SK-N-SH (cell line): ENCODE data around the gene TBXA2R. TPM values are rescaled to one million over a fixed set of nuclear protein-coding genes. Genes with fewer than 3 reads are reported as not detected.

Experiments
- CTCF ChIA-PET: fragments of 300-600, 350-600 bp; formaldehyde crosslinking; extraction: SDS; loops from one replicate; lab custom pipeline; 2021; lab: Yijun Ruan, JAX
- POLR2A ChIA-PET: fragments of 350-600 bp; sonication (Branson Sonifier 250); formaldehyde crosslinking; extraction: SDS; loops from one replicate; lab custom pipeline; 2020; ENCODE audit warnings: antibody characterized with exemption, inconsistent platforms; lab: Yijun Ruan, JAX
- DNase-seq: peaks from one replicate; pipeline ENCODE4 v3.0.0; 2012
- H2AFZ ChIP-seq: fragments of 200-600 bp; sonication (generic); 2 replicates; pipeline ENCODE4 v1.8.1; 2016; ENCODE audit warnings: antibody characterized with exemption, mild to moderate bottlenecking, low read depth
- H3F3A ChIP-seq: fragments of 200-600 bp; sonication (generic); replicated peaks from 2 replicates; pipeline ENCODE3; 2016; ENCODE audit warnings: antibody characterized with exemption, mild to moderate bottlenecking; ENCODE audit not compliant: insufficient read depth
- H3K27ac ChIP-seq, 2 experiments: fragments of 200-500 bp in 1 of 2; fragments of 200-600 bp in 1 of 2; sonication (Bioruptor generic) in 1 of 2; sonication (generic), shearing (Covaris generic) in 1 of 2; 2 replicates each; pipeline versions ENCODE4 v1.5.1 to v1.6.1; 2014 to 2016; ENCODE audit warnings: low read depth in 2 of 2, inconsistent platforms in 1 of 2, low read length in 1 of 2, mild to moderate bottlenecking in 1 of 2, mixed read lengths in 1 of 2
- H3K27me3 ChIP-seq: fragments of 200-600 bp; sonication (generic), shearing (Covaris generic); 2 replicates; pipeline ENCODE4 v1.6.1; 2016; ENCODE audit warnings: mixed run types; ENCODE audit not compliant: insufficient read depth
- H3K36me3 ChIP-seq, 2 experiments: fragments of 200-500 bp in 1 of 2; fragments of 200-600 bp in 1 of 2; sonication (Bioruptor generic) in 1 of 2; sonication (generic) in 1 of 2; replicated peaks in 1 of 2; 2 replicates each; pipeline versions ENCODE3 to v1.5.1; 2014 to 2016; ENCODE audit warnings: low read length in 1 of 2, mild to moderate bottlenecking in 1 of 2; ENCODE audit not compliant: insufficient read depth in 2 of 2, control insufficient read depth in 1 of 2
- H3K4me1 ChIP-seq, 2 experiments: fragments of 200-500 bp in 1 of 2; fragments of 200-600 bp in 1 of 2; sonication (Bioruptor generic) in 1 of 2; sonication (generic), shearing (Covaris generic) in 1 of 2; 2 replicates each; pipeline versions ENCODE4 v1.5.1 to v1.6.1; 2014 to 2016; ENCODE audit warnings: low read depth in 1 of 2, low read length in 1 of 2, mixed run types in 1 of 2; ENCODE audit not compliant: insufficient read depth in 2 of 2, control insufficient read depth in 1 of 2
- H3K4me2 ChIP-seq: fragments of 200-600 bp; sonication (generic), shearing (Covaris generic); 2 replicates; pipeline ENCODE4 v1.6.1; 2017; ENCODE audit warnings: mixed run types
- H3K4me3 ChIP-seq, 2 experiments: fragments of 200-500 bp in 1 of 2; fragments of 200-600 bp in 1 of 2; sonication (Bioruptor generic) in 1 of 2; sonication (generic), shearing (Covaris generic) in 1 of 2; 2 replicates each; pipeline versions ENCODE4 v1.5.1 to v1.8.1; 2014 to 2016; ENCODE audit warnings: low read depth in 2 of 2, inconsistent platforms in 1 of 2, low read length in 1 of 2, mild to moderate bottlenecking in 1 of 2, mixed read lengths in 1 of 2, moderate library complexity in 1 of 2
- H3K79me2 ChIP-seq: fragments of 200-600 bp; sonication (generic); 2 replicates; pipeline ENCODE4 v1.8.1; 2017; ENCODE audit warnings: mild to moderate bottlenecking; ENCODE audit not compliant: insufficient read depth
- H3K9ac ChIP-seq: fragments of 200-600 bp; sonication (generic); 2 replicates; pipeline ENCODE4 v1.6.1; 2017; ENCODE audit warnings: mixed run types
- H3K9me2 ChIP-seq: fragments of 200-600 bp; sonication (generic); 2 replicates; pipeline ENCODE4 v1.6.1; 2017; ENCODE audit warnings: mixed run types
- H3K9me3 ChIP-seq: fragments of 200-600 bp; sonication (generic); 2 replicates; pipeline ENCODE4 v1.6.1; 2017; ENCODE audit warnings: mixed run types, mild to moderate bottlenecking, moderate library complexity
- H4K20me1 ChIP-seq: fragments of 200-600 bp; sonication (generic); 2 replicates; pipeline ENCODE4 v1.6.1; 2017; ENCODE audit warnings: mild to moderate bottlenecking, mixed run types; ENCODE audit not compliant: insufficient read depth
- EZH2phosphoT487 ChIP-seq: fragments of 200-600 bp; sonication (generic); IDR thresholded peaks from 2 replicates; pipeline ENCODE4 v1.6.1; 2017; ENCODE audit warnings: low read depth, mixed run types, mild to moderate bottlenecking, antibody characterized with exemption, moderate library complexity, borderline replicate concordance
- FOSL2 ChIP-seq: IDR thresholded peaks from 2 replicates; pipeline ENCODE4 v1.4.0; 2012; ENCODE audit warnings: low read depth, mild to moderate bottlenecking, moderate library complexity, borderline replicate concordance
- FOXM1 ChIP-seq: IDR thresholded peaks from 2 replicates; pipeline ENCODE4 v1.4.0; 2012; ENCODE audit warnings: low read depth, mild to moderate bottlenecking
- MAX ChIP-seq: IDR thresholded peaks from 2 replicates; pipeline ENCODE4 v1.4.0; 2012; ENCODE audit warnings: low read depth
- POLR2AphosphoS5 ChIP-seq: IDR thresholded peaks from 2 replicates; pipeline ENCODE4 v1.6.1; 2012; ENCODE audit warnings: low read depth, low read length
- RAD21 ChIP-seq: IDR thresholded peaks from 2 replicates; pipeline ENCODE4 v1.6.1; 2012; ENCODE audit warnings: mild to moderate bottlenecking, low read length
- RCOR1 ChIP-seq: fragments of 150-350 bp; IDR thresholded peaks from 2 replicates; pipeline ENCODE4 v1.6.1; 2017; ENCODE audit warnings: antibody characterized with exemption, low read length
- SIN3A ChIP-seq: IDR thresholded peaks from 2 replicates; pipeline ENCODE4 v1.6.1; 2012; ENCODE audit warnings: low read depth, mild to moderate bottlenecking, low read length, moderate library complexity, borderline replicate concordance
- USF2 ChIP-seq: fragments of 150-350 bp; IDR thresholded peaks from 2 replicates; pipeline ENCODE4 v1.6.1; 2017; ENCODE audit warnings: antibody characterized with exemption, low read length, low read depth, borderline replicate concordance
- YY1 ChIP-seq: IDR thresholded peaks from 2 replicates; pipeline ENCODE4 v1.4.0; 2012; ENCODE audit warnings: low read depth, mild to moderate bottlenecking
- ZBTB33 ChIP-seq: IDR thresholded peaks from 2 replicates; pipeline ENCODE4 v1.4.0; 2012; ENCODE audit warnings: low read depth, borderline replicate concordance
- WGBS: methylation state at CpG from one replicate; pipeline ENCODE4 v1.1.6; 2017; ENCODE audit warnings: low lambda C conversion rate; 5-methylcytosine and 5-hydroxymethylcytosine counted together
- polyA plus RNA-seq, 3 experiments: library from polyadenylated mRNA; depleted of rRNA; stranded (reverse); fragments of >200 nt; gene quantifications; 2 replicates each; pipeline ENCODE4 v1.2.3, GENCODE V29; 2012
- TF ChIP-seq, protein P1 (sequence below): fragments of 200-600 bp; sonication (generic); IDR thresholded peaks from 2 replicates; pipeline ENCODE4 v1.6.1; 2017; ENCODE audit warnings: antibody characterized with exemption, mild to moderate bottlenecking, moderate library complexity

TBXA2R gene
- polyA plus RNA-seq, 1 of the 3 experiments (the other 2 are of a cell fraction): 0.92 TPM

DNA sequence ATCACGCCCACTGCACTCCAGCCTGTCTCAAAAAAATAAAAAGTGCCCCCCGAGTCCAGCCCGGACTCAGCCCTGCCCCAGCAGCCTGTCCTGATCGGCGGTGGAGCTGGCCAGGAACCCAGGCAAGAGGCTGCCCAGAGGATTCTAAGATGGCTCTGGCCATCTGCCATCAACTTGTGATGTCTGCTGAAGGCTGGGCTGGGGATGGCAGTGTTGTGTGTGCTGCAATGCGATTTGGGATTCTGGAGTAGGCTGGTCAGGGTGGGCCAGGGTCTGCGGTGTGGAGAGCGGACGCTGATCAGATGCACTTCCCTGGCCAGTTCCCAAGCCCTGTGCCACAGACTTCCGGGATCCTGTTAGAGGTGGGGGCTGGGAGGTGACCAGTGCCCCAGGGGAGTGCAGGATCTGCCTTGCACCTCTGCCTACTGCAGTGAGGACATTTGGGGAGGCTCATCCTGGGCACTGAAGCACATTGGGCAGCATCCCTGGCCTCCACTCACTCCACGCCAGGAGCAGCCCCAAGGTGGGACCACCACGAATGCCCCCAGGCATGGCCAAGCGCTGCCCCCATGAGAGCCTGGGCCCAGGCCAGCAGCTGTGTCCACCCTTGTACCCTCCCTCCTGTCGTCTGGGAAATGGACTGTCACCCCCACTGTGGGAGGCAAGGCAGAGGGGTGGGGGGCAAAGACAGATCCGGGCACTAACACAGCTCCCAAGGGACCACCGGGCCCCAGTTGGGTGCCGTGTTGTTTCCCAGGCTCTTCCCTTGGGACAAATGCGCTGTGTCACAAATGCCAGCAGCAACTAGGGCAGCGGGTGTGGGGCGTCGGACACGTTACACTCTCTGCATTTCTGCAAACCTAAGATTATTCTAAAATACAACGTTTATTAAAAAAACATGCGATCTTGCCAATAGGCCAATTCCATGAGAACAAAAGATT is 3.4 kb upstream of the TBXA2R start (continued):
- no peak for TF ChIP-seq ZBTB33

- Histone ChIP-seq H3F3A (no peaks in the 10 kb centered on the region), H3K36me3 (peaks cover 0 to 25% of the 10 kb centered on the region in 2 experiments), H3K4me1 (peaks cover 8 to 14% of the 10 kb centered on the region in 2 experiments; a peak in 1 of 4 replicates), H4K20me1 (no peaks in the 10 kb centered on the region), H3K9me2 (no peaks in the 10 kb centered on the region), H3K79me2 (no peaks in the 10 kb centered on the region), H3K4me3 (no peak overlapping the region), H3K9ac (no peak overlapping the region), H3K9me3 (no peaks in the 10 kb centered on the region), H2AFZ (no peak overlapping the region), H3K27ac (no peak overlapping the region), H3K27me3 (no peaks in the 10 kb centered on the region), H3K4me2 (no peak overlapping the region)
- no peak for DNase-seq
- ChIA-PET POLR2A (interaction anchor here (1.2 kb wide), 1 partner anchor 22 kb away, joined by 4 read pairs; no protein-coding TSS in a partner anchor), CTCF (interaction anchor here (0.6 to 2.9 kb wide), 5 partner anchors 9 to 92 kb away, joined by 3 to 23 read pairs (median 7); partner anchors contain the start of gene GIPC3)
- TF ChIP-seq SIN3A (no peak), FOSL2 (no peak), POLR2AphosphoS5 (no peak), USF2 (no peak), ZBTB33 (no peak), FOXM1 (no peak), EZH2phosphoT487 (no peak), RCOR1 (no peak), YY1 (no peak), MAX (no peak), RAD21 (no peak)
- TF ChIP-seq, protein P1, sequence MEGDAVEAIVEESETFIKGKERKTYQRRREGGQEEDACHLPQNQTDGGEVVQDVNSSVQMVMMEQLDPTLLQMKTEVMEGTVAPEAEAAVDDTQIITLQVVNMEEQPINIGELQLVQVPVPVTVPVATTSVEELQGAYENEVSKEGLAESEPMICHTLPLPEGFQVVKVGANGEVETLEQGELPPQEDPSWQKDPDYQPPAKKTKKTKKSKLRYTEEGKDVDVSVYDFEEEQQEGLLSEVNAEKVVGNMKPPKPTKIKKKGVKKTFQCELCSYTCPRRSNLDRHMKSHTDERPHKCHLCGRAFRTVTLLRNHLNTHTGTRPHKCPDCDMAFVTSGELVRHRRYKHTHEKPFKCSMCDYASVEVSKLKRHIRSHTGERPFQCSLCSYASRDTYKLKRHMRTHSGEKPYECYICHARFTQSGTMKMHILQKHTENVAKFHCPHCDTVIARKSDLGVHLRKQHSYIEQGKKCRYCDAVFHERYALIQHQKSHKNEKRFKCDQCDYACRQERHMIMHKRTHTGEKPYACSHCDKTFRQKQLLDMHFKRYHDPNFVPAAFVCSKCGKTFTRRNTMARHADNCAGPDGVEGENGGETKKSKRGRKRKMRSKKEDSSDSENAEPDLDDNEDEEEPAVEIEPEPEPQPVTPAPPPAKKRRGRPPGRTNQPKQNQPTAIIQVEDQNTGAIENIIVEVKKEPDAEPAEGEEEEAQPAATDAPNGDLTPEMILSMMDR: no peak
- 90% methylated on average over 18 of the region's 21 CpGs for WGBS
Observed at GRCh38 chr19:3608750-3609322, 2.2 kb upstream of the TBXA2R start.
